Amniotic stem cell (primary cell): Measurements from ENCODE around the gene PLPP1.
"Not testable (repeated sequence)": the region's sequence is repeated elsewhere in the genome, so short reads cannot be mapped to it uniquely, and the experiment has no call there.

Experiments
- DNase-seq: peaks from one replicate; lab custom pipeline; 2025; lab: John Stamatoyannopoulos, UW

Gene PLPP1

GRCh38 chr5:55544341-55544740, 9.6 kb upstream of the PLPP1 start:
- DNase-seq, result no peak

- DNase-seq, result no peak
These were observed 6.4 kb upstream of the PLPP1 start for GRCh38 chr5:55541056-55541635.

- no peak for DNase-seq
These were observed 5.8 kb upstream of the PLPP1 start for GRCh38 chr5:55540525-55540924.

GRCh38 chr5:55540024-55540423, 5.3 kb upstream of the PLPP1 start:
- no peak for DNase-seq

GRCh38 chr5:55538661-55539060, 3.9 kb upstream of the PLPP1 start:
- DNase-seq, result no peak

- DNase-seq, result not testable (repeated sequence)
These were observed 2.6 kb upstream of the PLPP1 start for GRCh38 chr5:55537315-55537714.

- no peak for DNase-seq
These were observed 588 bp upstream of the PLPP1 start for GRCh38 chr5:55535199-55535905.

- DNase-seq, result peak; percentile 36
These were observed 986 bp downstream of the PLPP1 start for GRCh38 chr5:55533521-55534435.

GRCh38 chr5:55530669-55531068, 4.1 kb downstream of the PLPP1 start:
- no peak for DNase-seq

- DNase-seq, result no peak
These were observed 9.9 kb downstream of the PLPP1 start for GRCh38 chr5:55524816-55525215.

GRCh38 chr5:55523293-55523692, 11.5 kb downstream of the PLPP1 start:
- no peak for DNase-seq

GRCh38 chr5:55521881-55522280, 12.9 kb downstream of the PLPP1 start:
- no peak for DNase-seq

GRCh38 chr5:55520117-55520839, 14.5 kb downstream of the PLPP1 start:
- no peak for DNase-seq

GRCh38 chr5:55518831-55519390, 15.9 kb downstream of the PLPP1 start:
- DNase-seq, result no peak

- DNase-seq, result no peak
These were observed 17.0 kb downstream of the PLPP1 start for GRCh38 chr5:55517804-55518203.

GRCh38 chr5:55511010-55511409, 23.8 kb downstream of the PLPP1 start:
- no peak for DNase-seq

- DNase-seq, result no peak
These were observed 24.3 kb downstream of the PLPP1 start for GRCh38 chr5:55510523-55510880.

GRCh38 chr5:55509796-55510522, 24.8 kb downstream of the PLPP1 start:
- DNase-seq, result no peak

- DNase-seq, result no peak
These were observed 25.7 kb downstream of the PLPP1 start for GRCh38 chr5:55509097-55509496.

- no peak for DNase-seq
These were observed 27.2 kb downstream of the PLPP1 start for GRCh38 chr5:55507574-55507973.

GRCh38 chr5:55505711-55506110, 29.1 kb downstream of the PLPP1 start:
- DNase-seq, result not testable (repeated sequence)
